Mammary epithelial cell (primary cell): ENCODE results near the gene AGR2.

Source experiments
- CTCF ChIP-seq, 2 donors: IDR thresholded peaks in 1 of 2; conservative IDR thresholded peaks in 1 of 2; 2 replicates each; pipeline ENCODE4 v1.5.1; 2011 to 2012; ENCODE audit warnings: inconsistent platforms in 2 of 2, low read length in 2 of 2, mild to moderate bottlenecking in 2 of 2, control low read depth in 1 of 2, low read depth in 1 of 2; ENCODE audit not compliant: insufficient read depth in 1 of 2; ENCODE audit errors: extremely low read depth in 1 of 2
- EZH2 ChIP-seq: IDR thresholded peaks from 2 replicates; pipeline ENCODE4 v1.6.1; 2012; ENCODE audit warnings: low read length, inconsistent platforms, borderline replicate concordance

- no peak for TF ChIP-seq EZH2
- TF ChIP-seq CTCF (conservative IDR thresholded peaks at IDR 0.05 in 1 of 2, IDR thresholded peaks at IDR 0.05 in 1 of 2; ENCODE audit: extremely low read depth in 1 of 2, insufficient read depth in 1 of 2, low read depth in 1 of 2, low read length in 2 of 2): no peak
These were observed 51.5 kb downstream of the AGR2 start, which contains the start of gene TSPAN13 for GRCh38 chr7:16753102-16753931.
